Medulla oblongata (tissue), 1 donor: ENCODE measurements around the gene CALN1.
"Not testable (repeated sequence)": the region's sequence is repeated elsewhere in the genome, so short reads cannot be mapped to it uniquely, and the experiment has no call there.

Experiments used
- DNase-seq: peaks from one replicate; pipeline ENCODE4 v3.0.0-alpha.2; 2015; ENCODE audit errors: extremely low spot score

Gene CALN1

DNA sequence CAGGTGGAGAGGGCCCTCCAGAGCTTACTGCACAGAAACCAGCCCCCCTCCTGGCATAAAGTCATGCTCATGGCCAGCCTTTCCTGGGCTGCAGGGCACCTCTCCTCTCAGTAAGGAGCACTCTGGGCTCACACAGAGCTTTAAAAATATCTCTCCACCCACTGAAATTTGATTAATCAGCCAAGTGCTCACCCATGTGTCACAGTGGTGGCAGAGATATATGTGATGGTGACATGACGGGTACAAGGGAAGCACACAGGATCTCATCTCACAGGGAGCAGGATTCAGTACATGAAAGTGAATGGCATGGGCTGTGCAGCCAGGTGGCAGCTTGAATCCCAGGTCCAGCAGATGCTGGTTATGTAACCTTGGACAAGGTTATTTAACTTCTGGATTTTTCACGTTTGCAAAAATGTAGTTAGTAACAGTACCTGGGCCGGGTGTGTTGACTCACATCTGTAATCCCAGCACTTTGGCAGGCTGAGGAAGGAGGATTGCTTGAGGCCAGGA, 144.8 kb downstream of the CALN1 start:
- DNase-seq: no peak

DNA sequence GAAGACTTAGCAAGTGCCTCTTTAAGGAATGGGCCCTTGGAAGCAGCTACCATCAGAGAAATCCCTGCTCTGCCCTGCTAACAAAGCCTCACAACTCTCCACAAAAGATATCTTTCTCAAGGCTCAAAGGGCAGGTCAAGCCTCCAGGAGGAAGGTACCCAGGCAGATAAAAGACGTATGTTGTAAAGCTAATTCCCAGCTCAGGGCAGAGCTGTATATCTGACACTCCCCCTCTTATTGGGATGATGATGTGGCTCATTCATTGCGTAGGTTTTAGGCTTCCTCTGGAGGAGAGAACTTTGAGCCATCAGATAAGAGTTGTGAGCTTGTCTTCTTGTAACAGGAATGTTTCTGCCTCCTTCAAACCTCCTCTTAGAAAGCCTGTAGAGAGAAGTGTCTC, 145.4 kb downstream of the CALN1 start:
- DNase-seq: no peak

DNA sequence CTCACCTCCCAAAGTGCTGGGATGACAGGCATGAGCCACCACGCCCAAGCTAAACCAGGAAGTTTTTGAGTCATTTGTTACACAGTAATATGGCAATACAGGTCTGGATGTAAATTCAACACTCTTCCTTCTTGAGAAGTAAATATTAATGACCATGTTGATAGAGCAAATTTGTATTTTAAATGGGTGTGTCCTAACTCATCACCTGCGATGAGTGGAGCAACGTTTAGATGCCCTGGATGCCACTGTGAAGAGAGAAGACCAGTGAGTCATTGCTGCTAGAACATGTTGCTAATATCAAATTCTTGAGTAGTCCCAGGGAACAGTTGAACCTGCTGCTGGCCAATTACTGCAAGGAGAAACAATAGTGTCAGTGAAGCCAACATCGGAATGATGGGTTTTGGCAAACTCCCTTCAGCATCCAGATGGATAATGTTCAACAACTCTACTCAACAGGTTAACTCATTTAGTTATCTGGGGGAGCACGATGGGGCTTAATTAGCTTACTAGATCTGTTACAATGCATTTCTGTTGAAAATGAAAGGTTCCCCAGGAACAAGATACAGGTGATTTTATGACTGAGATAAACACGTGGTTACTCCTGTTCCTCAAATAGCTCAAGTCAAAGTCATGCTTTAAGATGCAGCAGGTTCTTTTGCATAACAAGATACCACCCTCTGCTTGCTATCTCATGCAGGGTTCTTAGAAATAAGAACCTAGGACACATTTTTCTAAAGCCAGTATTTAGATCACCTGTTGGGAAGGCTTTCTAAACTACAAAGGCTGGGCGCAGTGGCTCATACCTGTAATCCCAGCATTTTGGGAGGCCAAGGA, 146.8 kb downstream of the CALN1 start:
- no peak for DNase-seq

DNA sequence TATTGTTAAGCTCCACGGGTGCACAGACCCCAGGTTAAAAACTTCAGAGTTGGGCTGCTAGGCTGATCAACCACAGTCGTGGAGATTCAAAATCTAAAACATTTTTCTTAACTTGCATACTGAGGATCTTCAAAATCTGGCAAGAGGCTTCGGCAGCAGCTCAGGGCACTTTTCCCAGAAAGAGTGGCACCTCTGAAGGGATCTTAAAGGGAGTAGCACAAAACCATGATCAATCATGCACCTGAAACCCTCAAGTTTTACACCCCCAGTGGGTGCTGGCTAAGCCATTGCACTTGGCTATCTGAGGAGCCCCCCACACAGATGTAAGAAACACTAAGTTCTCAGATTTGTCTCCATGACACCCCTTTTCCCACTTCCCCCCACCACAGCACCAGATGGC, 151.7 kb downstream of the CALN1 start:
- DNase-seq: no peak

DNA sequence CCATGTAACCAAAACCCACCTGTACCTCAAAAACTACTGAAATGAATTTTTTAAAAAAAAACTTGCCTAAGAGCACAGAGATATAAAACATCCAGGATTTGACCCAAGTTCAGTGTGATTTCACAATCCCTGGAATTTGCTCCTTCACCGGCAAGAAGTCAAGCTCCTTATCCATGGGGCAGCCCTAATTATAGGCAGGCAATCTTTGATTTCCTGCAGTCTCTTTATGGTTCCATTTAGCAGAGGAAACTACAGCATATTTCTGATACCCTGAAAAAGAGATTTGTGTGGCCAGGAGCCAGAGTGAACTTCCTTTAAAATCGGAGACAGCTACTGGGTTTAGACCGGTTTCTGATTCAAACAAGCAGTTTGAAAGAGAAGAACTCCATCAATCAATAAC, 154.1 kb downstream of the CALN1 start:
- no peak for DNase-seq

DNA sequence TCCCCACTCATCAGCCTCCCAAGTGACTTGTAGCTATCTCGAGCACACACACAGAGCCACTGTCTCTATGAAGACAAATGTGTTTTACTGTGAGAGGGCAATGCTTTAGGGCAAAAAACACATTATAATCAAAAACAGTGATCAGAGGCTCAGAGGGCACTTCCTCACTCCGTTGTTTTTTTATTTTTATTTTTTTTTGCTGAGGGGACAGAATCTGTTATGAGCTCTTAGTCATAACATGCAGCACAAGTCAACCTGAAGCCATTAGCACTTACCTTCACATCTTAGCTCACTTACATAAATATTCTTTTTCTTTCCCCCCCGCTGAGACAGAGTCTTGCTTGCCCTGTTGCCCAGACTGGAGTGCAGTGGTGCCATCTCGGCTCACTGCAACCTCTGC, 157.7 kb downstream of the CALN1 start:
- DNase-seq: no peak

DNA sequence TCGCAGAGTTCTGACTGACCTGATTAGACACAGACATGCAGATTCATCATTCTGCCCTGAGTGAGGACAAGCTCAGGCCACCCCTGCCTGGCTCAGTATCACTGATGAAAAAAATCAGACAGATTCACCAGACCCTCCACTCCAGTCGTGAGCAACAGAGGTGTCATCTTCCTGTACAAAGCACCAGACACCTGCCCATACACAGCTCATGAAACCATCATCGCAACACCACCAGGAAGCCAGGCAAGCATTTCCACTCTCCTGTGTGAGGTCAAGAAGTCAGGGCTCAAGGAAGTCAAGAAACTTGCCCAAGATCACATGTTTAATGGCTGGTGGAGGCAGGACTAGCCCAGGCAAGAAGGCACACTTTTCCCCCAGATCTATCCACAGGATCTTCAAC, 163.0 kb downstream of the CALN1 start:
- DNase-seq: no peak

DNA sequence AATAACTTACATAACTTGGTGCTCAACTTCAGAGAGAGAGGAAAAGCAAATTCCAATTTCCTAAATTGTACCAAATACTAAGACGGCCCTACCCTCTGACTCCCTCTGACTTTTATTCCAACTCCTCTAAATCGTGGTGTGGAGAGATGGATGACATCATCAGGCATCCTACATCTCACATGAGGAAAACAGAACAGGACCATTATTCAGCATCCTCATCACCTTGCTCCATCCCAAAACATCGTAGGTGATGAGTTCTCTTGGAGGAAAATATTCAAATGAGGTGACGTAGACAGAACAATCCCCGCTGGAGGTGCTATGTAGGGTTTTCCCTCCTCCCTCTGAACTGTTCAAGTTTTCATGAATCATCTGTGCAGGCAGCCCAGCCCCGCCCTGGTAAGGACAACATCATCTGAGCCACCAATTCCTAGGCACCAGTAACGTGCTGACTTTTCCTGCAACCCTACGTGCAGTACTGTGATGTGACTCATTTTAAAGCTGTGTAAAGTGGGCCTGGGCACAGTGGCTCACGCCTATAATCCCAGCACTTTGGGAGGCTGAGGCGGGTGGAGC, 167.2 kb downstream of the CALN1 start:
- no peak for DNase-seq

DNA sequence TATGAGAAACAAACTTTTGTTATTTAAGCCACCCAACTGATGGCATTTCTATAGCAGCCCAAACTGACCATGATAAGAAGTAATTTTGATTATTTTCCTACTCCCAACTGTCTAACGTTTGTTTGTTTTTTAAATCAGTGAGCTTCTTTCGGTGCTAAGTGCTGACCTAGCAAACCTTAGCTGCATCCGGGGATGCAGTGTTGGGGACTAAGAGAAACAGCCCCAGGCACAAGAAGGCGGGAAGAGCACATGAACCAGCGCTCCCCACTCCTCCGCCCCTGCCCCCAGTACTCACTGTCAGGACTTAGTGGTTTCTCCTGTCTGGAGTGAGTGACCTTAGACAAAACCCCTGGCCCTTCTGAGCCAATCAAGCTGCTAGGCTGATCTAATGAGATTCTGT, 168.8 kb downstream of the CALN1 start:
- no peak for DNase-seq

DNA sequence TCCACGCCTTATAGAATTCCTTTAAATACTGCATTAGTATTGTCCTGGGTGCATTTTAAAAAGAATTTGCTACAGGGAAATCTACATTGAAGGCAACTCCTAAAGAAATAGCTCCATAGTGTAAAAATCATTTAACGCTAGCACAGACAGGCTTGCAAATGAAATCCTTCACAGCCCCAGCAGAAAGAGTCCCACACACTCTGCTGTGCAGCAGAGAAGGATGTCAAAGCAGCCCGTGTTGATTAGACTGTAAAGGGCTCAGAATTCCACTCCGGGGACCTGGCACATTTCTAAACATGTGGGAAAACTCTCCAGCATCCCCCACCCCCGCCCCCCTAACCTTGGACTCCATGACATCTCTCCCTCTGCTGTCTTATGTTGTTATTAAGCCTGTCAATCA, 176.8 kb downstream of the CALN1 start:
- no peak for DNase-seq

DNA sequence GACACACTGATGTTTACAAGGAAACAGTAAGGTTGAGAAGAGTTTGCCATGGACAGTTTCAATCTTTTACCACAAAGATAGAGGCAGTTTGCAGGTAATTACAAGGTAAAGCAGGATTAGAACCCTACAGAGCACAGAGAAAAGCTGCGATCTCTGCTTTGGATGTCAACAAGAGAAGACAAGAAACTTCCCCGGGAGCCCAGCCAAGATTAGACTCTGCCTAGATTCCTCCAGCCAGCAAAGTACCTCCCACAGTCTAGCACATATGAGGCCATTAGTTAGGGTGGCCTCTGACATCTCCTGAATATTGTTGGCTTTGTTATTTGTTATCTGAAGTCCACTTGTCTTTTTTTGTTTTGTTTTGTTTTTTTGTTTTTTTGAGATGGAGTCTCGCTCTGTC, 178.1 kb downstream of the CALN1 start:
- peak; percentile 58 for DNase-seq

DNA sequence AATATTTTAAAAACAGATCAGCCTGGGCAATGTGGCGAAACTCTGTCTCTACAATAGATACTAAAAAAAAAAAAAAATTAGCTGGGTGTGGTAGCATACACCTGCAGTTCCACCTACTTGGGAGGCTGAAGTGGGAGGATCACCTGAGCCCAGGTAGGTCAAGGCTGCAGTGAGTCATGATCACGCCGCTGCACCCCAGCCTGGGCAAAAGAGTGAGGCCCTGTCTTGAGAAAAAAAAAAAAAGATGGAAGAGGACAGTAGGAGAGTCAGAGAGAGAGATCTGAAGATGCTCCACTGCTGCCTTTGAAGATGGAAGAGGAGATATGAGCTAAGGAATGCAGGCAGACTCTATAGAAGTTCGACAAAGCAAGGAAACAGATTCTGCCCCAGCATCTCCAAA, 181.9 kb downstream of the CALN1 start:
- no peak for DNase-seq

DNA sequence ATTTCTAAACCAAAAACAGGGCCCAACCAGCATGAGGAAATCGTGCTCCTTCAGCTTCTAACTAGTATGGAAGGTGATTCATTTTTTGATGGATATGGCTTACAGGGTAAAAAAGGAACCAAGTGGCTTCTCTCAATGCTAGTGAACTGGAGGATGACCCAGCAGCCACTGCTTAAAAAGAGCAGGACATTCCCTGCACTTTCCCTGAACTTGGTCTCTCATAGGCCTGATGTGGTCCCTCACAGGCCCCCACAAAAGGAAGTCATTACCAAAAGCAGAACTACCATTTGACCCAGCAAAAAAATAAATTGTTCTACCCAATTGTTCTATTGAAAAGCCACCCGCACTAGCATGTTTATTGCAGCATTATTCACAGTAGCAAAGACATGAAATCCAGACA, 188.8 kb downstream of the CALN1 start:
- no peak for DNase-seq

DNA sequence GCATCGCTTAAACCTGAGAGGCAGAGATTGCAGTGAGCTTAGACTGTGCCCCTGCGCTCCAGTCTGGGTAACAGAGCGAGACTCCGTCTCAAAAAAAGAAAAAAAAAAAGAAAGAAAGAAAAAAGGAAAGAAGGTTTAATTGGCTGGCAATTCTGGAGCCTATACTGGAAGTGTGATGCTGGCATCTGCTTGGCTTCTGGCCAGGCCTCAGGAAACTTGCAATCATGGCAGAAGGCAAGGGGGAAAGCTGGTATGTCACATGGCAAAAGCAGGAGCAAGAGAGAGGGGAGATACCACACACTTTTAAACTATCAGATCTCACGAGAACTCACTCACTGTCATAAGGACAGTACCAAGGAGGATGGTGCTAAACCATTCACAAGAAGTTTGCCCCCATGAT, 190.0 kb downstream of the CALN1 start:
- DNase-seq: no peak

DNA sequence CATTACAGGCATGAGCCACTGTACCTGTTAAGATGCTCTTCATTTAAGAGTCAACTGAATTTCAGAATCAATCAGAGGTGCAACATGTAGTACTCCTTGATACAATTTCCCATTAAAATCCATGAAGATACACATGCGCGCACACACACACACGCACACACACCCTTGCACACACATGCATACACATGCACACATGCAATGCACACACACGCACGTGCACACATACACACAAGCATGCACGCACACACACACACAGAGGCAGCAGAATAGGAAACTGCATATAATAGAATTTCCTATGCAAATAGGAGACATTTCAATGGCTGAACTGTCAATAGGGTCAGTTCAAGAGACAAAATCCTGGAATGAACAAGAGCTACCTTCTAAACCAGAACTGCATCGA, 192.6 kb downstream of the CALN1 start:
- no peak for DNase-seq

DNA sequence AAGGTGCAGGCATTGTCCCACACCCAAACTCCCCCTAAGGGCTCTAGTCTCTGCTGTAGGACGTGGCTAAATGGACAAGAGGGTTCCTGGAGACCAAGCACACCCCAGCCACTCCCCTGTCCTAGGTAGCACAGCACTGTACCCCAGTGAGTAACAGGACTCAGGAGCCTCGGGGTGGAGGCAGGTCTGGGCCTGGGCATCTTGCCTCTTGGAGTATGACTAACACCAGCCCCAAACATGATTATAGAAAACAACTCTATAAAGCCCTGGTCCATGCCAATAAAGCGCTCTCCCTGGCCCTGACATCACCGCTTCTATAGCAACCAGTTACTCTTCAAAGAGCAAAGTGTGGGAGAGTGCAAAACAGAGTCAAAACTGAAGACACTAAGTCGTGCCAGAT, 195.0 kb downstream of the CALN1 start:
- peak; percentile 39 for DNase-seq

DNA sequence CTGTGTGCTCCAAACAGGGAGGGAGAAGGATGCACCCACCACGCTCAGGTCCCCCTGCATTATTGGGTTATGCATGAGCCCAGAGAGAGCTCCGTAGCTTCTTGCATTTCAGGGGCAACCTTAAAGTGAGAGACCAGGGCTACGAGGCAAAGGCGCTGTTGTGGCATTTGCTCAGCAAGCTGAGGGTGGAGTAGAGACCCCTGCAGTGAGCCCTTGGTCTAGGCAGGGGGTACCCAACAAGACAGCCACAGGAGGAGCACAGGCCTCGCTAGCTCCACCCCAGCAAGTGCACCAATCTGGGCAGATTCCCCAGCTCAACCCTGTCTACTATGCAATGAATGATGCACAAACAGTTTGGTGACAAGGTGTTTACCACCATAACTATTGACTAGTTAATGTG, 198.4 kb downstream of the CALN1 start:
- DNase-seq: no peak

DNA sequence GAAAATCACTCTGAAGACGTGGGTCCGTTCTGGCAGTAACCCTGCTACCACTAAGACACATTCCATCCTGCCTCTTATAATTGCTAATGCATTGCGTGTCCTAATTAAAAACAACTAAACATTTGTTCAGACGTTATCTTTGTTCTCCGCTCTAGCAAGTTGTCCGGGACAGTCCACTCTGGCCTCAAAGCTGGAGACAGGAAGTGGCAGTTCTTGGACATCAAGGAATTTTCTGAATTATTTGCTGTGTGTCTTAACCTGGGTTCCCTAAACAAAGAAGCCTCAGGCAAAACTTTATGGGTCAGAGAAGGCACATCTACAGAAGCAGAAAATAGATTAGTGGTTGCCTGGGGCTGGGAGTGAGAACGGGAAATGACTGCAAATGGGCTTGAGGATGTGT, 199.1 kb downstream of the CALN1 start:
- peak; percentile 22 for DNase-seq

DNA sequence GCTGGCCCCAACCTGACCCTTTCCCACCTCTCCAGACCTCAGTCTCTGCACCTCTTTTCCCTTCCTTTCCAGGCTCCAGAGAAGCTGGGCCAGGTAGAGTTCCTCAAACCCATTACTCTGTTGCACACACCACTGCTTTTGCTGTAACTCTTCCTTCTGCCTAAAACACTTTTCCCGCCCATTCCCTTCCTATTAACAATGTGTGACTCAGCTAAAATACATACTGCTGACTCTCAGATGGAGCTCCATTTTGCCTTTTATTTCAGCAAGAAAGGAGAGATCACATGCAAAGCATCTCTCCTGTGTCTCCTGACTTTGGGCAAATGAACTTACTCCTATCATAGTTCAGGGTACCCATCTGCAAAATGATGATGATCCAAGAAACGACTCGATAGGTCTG, 201.0 kb downstream of the CALN1 start:
- DNase-seq: no peak

DNA sequence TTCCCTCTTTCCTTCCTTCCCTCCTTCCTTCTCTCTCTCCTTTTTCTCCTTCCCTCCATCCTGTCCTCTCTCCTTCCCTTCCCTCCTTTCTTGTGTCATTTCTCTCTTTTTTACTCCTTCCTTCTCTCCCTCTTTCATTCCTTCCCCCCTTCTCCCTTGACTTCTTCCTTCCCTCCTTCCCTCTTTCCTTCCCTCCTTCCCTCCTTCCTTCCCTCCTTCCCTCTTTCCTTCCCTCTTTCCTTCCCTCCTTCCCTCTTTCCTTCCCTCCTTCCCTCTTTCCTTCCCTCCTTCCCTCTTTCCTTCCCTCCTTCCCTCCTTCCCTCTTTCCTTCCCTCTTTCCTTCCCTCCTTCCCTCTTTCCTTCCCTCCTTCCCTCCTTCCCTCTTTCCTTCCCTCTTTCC, 203.1 kb downstream of the CALN1 start:
- DNase-seq: not testable (repeated sequence)

DNA sequence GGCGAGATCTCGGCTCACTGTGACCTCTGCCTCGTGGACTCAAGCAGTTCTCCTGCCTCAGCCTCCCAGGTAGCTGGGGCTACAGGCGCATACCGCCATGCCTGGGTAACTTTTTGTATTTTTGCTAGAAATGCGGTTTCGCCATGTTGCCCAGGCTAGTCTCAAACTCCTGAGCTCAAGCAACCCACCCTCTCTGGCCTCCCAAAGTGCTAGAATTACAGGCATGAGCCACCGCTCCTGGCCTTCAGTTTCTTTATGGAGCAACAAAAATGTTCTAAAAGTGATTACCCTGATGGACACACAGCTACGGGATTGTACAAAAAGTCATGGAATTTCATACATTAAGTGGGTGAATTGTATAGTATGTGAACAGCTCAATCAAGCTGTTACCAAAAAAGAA, 216.0 kb downstream of the CALN1 start:
- no peak for DNase-seq

DNA sequence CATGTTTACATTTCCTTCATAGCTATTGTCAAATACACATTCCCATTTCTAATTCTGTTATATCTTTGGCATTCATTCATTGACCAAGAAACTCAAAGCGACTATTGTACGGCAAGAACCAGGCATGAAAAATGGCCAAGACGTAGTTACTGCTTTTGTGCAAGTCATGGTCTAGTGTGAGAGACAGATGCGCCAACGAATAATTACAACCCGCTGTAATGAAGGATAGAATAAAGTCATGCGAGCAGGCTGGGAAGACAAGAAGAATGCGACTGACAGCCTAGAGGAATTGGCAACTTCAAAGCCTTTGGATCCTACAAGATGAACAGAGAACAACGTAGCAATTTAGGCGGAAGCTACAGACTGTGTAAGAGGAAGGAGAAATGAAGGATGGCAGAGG, 221.2 kb downstream of the CALN1 start:
- peak; percentile 52 for DNase-seq

DNA sequence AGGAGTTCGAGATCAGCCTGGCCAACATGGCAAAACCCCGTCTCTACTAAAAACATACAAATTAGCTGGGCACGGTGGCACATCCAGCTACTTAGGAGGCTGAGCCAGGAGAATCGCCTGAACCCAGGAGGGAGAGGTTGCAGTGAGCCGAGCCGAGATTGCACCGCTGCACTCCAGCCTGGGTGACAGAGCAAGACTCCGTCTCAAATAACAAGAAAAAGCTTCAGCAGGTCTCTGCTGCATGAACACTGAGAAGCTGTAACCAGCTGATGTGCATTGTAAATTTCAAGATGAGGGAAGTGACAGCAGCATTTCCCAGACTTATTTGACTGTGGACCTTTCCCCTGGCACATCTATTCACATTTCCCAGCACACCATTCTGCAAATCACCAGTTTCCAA, 222.0 kb downstream of the CALN1 start:
- no peak for DNase-seq

DNA sequence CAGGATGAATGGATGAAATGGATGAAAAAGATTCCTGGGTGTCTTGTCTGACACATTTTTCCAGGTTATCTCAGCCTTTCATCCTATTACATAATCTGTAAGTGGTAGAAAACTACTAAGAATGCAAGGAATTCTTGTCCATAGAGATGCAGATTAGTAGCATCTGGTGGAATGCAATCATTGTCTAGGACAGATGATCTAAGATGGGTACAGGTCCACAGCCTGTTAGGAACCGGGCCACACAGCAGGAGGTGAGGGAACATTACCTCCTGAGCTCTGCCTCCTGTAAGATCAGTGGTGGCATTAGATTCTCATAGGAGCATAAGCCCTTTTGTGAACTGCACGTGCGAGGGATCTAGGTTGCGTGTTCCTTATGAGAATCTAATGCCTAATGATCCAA, 225.0 kb downstream of the CALN1 start:
- DNase-seq: no peak
